ENCODE results near the gene CNOT1. TPM values are rescaled to one million over a fixed set of nuclear protein-coding genes. Genes with fewer than 3 reads are reported as not detected.
"Not testable (repeated sequence)": the region's sequence is repeated elsewhere in the genome, so short reads cannot be mapped to it uniquely, and the experiment has no call there.

The CNOT1 gene
- total RNA-seq, 1 donor from 2014 or later: 230 TPM

- DNase-seq (ENCODE audit: low spot score): no peak
Observed at GRCh38 chr16:58582133-58582532, 47.5 kb downstream of the CNOT1 start.

GRCh38 chr16:58579587-58579986 is 50.0 kb downstream of the CNOT1 start:
- no peak for DNase-seq (ENCODE audit: low spot score)

GRCh38 chr16:58578642-58579041 is 51.0 kb downstream of the CNOT1 start:
- DNase-seq (ENCODE audit: low spot score): no peak

- DNase-seq (ENCODE audit: low spot score): no peak
Observed at GRCh38 chr16:58577141-58577540, 52.5 kb downstream of the CNOT1 start.

- no peak for DNase-seq (ENCODE audit: low spot score)
Observed at GRCh38 chr16:58574895-58575294, 54.7 kb downstream of the CNOT1 start.

GRCh38 chr16:58565697-58566096 is 63.9 kb downstream of the CNOT1 start:
- DNase-seq (ENCODE audit: low spot score): not testable (repeated sequence)

- DNase-seq (ENCODE audit: low spot score): no peak
Observed at GRCh38 chr16:58563775-58564174, 65.9 kb downstream of the CNOT1 start.

GRCh38 chr16:58563235-58563634 is 66.4 kb downstream of the CNOT1 start:
- DNase-seq (ENCODE audit: low spot score): no peak

GRCh38 chr16:58556678-58557077 is 72.9 kb downstream of the CNOT1 start:
- no peak for DNase-seq (ENCODE audit: low spot score)

- DNase-seq (ENCODE audit: low spot score): no peak
Observed at GRCh38 chr16:58551496-58551895, 78.1 kb downstream of the CNOT1 start.

GRCh38 chr16:58548378-58548777 is 81.2 kb downstream of the CNOT1 start:
- DNase-seq (ENCODE audit: low spot score): no peak

- DNase-seq (ENCODE audit: low spot score): no peak
Observed at GRCh38 chr16:58543685-58544084, 85.9 kb downstream of the CNOT1 start.

- no peak for DNase-seq (ENCODE audit: low spot score)
Observed at GRCh38 chr16:58542291-58542690, 87.3 kb downstream of the CNOT1 start.

GRCh38 chr16:58541711-58542110 is 87.9 kb downstream of the CNOT1 start:
- DNase-seq (ENCODE audit: low spot score): no peak

GRCh38 chr16:58537124-58537906 is 92.3 kb downstream of the CNOT1 start:
- no peak for DNase-seq (ENCODE audit: low spot score)

- DNase-seq (ENCODE audit: low spot score): no peak
Observed at GRCh38 chr16:58536278-58536677, 93.3 kb downstream of the CNOT1 start.

GRCh38 chr16:58535100-58535499 is 94.5 kb downstream of the CNOT1 start:
- DNase-seq (ENCODE audit: low spot score): no peak

GRCh38 chr16:58533751-58534470 is 95.7 kb downstream of the CNOT1 start:
- DNase-seq (ENCODE audit: low spot score): no peak

- DNase-seq (ENCODE audit: low spot score): no peak
Observed at GRCh38 chr16:58532414-58532813, 97.2 kb downstream of the CNOT1 start.

- DNase-seq (ENCODE audit: low spot score): no peak
Observed at GRCh38 chr16:58530179-58530578, 99.4 kb downstream of the CNOT1 start.

GRCh38 chr16:58519707-58520106 is 109.9 kb downstream of the CNOT1 start:
- no peak for DNase-seq (ENCODE audit: low spot score)

- no peak for DNase-seq (ENCODE audit: low spot score)
Observed at GRCh38 chr16:58518980-58519368, 110.7 kb downstream of the CNOT1 start.

Measured in ureter (tissue), 1 donor.